Putamen (tissue), 1 donor: ENCODE measurements around the gene RTF2.

ENCODE experiments used
- DNase-seq: peaks from one replicate; pipeline ENCODE4 v3.0.0-alpha.2; 2016; ENCODE audit warnings: low spot score

The RTF2 gene, protein sequence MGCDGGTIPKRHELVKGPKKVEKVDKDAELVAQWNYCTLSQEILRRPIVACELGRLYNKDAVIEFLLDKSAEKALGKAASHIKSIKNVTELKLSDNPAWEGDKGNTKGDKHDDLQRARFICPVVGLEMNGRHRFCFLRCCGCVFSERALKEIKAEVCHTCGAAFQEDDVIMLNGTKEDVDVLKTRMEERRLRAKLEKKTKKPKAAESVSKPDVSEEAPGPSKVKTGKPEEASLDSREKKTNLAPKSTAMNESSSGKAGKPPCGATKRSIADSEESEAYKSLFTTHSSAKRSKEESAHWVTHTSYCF

DNA sequence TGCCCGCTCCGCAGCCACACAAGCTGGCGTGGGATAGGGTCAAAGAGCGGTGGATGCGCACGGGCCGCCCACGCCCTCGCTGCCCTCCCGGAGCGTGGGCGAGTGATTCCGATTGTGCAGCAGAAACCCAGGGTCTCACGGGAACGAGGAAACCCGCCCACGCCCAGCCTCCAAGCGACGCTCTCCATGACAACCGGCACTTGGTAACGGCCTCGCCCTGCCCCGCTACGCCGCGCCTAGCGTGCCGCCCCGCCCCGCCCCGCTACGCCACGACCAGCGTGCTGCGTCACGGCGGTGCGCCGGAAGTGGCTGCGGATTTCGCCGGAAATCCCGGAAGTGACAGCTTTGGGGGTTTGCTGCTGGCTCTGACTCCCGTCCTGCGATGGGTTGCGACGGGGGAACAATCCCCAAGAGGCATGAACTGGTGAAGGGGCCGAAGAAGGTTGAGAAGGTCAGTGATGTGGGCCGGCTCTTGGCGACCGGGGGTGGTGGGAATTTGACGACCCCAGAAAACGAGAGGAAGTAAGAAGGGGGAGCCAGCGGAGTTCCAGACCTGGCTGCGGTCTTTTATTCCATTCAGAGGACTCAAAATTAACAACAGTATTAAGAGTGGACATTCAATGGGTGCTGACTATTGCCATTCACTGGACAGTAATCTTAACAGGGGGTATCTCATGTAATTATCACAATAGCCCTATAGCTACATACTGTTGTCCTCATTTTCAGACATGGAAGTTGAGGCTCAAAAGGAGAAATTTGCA, at the start of gene RTF2:
Gene RTF2 (plus strand): TSS at position 312 of the 761 bp plus-strand sequence. CDS start 71 bp downstream, at position 383.
- peak; percentile 93 for DNase-seq

DNA sequence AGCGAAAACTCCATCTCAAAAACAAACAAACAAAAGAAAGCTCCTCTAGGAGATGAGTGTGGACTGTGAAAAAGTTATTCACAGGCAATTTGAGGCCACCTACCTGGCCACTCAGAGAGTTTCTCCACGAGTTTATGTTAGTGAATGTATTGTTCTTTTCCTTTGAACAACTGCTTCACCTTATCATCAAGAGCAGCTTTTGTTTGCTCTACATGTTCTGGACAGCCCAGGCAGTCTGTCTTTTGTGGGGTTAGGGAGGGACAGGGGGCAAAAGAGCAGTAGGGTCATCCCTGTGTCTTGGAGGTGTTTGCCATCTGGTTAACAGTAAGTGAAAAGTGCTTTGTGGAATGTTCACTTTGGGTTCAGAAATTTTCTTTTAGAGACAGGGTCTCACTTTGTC, 48.4 kb upstream of the RTF2 start:
- DNase-seq, result no peak

DNA sequence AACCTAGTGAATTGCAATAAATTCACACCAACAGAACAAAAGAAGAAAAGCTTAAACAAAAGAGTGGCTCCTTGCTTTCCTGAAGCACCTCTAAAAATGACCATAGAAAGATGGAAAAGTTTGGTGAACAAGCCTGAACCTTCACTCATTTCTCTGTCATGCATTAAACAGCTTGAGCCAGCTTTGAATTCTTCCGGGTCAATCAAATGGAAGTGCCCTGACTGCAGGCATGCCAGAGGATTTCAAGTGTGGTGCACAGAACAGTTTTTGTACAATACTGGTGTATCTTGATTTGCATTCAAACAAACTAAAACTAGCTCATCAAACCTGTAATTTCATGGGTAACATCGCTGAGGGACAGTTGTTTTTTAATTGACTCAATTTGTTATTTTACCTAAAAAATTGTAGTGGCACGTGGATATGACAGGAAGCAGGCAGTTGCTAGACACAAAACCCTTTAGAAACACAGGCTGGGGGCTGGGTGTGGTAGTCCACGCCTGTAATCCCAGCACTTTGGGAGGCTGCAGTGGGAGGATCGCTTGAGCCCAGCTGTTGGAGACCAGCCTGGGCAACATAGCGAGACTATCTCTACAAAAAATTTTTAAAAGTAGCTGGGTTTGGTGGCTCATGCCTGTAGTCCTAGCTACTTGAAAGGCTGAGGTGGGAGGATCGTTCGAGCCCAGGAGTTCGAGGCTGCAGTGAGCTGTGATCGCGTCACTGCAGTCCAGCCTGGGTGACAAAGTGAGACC, 47.3 kb upstream of the RTF2 start:
- no peak for DNase-seq

DNA sequence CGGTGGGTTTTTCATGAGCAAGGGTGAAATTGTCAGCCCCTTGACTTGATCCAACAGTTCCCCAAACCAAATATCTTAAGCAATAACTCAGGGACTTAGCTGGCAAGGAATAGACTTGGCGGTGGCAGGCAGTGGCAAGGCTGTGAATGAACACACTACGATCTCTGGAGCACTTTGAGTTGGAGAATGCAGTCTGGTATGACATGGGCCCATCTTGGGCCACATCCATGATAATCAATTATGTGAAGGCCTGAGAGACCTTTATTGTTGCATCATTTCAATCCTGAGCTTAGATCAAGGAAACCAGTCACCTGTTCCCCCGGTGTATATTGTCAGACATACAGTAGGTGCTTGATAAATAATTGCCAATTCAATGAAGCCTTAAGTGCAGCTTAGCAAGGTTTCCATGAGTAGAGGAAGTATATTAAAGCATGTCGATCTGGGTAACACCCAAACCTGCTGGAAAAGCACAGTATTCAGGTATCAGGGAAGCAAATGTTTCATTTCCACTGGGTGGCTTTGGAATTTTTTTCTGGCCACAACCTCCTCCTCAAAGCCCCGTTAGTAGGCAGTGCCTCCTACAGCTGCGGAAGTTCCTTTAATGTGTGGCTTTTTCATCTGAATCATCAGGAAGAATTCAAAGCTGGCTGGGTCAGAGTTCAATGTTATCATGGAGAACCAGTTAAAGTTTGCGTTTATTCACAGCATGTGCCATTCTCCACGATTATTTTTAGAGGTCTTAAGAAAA, 46.2 kb upstream of the RTF2 start:
- DNase-seq, result no peak

DNA sequence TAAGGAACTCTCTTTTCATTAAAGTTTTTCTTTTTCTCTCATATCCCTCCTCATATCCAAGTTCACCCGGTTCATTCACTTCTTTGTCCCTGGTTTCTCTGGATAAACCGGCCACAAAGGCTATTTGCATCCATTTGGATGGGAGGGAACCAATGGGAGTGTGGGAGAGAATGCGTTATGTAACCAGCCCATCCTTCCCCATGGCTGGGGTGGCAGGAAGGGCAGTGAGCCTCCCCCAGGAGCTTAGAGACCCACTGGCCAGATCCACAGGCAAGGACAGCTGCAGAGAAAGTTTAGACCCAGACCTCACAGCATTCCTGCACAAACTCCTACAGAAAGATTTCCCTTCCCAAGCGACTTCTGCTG, 45.6 kb upstream of the RTF2 start:
- DNase-seq, result no peak

DNA sequence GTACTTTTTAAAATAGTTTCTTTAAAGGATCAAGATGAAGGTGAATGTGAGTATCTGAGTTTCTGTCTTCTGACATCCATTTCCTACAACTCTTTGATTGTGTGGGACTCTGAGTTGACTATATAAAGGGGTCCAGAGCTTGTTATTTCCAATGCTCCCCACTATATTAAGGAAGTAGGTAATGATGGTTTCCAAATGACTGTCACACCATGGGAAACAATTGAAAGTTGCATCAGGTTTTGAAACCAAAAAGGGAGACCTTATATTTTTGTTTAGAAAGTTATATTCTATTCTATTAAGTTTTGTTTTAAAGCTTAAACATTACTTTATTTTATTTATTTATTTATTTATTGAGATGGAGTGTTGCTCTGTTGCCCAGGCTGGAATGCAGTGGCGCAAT, 45.2 kb upstream of the RTF2 start:
- DNase-seq, result no peak

DNA sequence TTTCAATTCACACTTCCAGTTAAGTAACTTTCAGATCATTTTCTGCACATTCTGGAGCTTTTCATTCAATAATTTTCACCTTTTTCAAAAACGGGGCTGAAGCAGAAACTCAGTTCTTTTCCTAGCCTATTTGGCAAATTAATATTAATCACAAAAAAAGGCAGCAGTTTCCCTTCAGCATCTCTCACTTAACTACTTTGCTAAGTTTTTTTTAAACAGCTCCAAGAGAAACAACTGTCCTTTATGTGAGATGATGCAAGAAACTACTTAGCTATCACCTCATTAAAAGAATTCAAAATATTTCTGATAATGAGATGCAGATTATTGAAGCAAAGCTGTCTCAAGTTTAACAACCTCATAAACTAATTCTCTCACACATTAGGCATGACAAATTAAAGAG, 44.5 kb upstream of the RTF2 start:
- DNase-seq, result no peak

DNA sequence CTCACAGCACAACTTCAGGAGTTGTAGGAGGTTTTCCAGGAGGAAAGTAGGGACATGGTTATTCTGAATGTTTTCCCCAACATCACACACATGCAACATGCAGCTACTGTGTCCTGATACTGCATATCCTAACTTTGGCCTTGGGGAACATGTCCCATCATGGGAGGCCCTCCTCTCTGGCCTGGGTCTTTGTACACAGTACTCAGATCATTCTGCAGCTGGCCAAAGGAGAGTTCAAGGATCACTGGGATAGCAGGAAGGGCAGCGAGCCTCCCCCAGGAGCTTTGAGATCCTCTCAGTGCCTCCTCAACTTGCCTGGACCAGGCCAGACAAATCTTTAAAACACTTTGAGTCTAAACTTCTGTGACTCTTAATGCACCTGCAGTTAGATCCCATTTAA, 43.5 kb upstream of the RTF2 start:
- no peak for DNase-seq

DNA sequence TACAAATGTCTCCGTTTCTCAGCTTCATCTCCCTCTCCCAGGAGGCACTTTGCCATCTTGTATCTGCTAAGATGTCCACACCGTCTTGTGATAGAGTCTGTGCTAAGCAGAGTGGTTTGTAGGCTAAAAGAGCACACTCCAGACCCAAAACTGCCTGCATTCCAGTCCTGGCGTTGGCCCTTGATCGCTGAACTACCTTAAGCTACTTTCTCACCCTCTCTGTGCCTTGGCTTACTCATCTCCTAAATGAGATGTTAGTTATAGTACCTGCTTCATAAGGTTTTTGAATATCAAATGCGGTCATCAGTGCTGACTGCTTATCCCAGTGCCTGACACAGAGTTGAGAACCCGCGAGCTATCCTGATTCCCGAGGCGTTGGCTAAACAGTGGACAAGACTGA, 42.4 kb upstream of the RTF2 start:
- DNase-seq, result no peak

DNA sequence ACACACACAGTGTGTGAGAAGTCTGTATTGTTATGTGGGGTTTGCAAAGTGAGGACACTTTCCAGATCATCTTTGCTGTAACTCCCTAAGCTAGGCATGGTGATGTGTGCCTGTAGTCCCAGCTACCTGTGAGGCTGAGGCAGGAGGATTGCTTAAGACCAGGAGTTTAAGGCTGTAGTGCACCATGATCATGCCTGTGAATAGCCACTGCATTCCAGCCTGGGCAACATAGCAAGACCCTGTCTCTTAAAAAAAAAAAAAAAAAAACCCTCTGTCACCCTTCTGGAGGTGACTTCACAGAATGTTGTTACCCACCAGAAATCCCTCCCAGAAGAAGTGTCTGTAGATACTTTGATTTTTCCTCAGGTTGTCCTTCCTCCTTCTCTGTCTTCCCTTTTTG, 41.5 kb upstream of the RTF2 start:
- no peak for DNase-seq

DNA sequence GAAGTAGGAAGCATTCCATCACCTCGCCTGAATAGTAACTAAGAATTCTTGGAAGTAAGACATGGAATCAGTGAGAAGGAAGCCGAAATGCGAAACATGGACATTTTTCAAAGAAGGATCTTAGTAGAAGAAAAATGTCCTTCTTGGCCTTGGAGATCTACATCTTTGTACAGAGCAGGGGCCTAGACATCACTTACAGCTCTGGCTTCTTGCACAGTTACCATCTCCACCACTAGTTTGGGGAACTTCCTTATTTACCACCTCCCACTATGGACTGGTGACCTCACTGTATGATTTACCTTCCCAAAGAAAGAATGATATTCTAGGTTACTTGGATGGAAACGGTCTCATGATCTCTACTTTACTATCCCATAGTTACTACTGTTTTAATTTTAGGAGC, 40.6 kb upstream of the RTF2 start:
- DNase-seq, result no peak

DNA sequence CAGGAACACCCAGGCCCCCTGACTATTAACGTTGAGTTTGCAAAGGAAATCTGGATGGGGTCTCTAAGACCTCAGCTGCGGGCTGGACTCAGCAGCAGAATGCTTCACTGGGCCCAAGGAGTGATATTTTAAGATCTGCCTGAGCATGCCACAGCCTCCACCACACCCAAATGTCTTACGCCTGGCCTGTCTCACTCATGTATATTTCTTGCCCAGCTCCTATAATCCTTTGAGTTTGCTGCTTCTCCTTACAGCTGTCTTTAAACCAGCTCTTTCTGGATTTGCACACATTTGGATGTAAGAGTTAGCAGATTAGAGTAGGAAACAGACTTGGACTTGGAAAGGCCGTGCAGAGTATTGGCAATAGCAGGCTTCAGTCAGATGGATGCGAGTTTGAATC, 40.0 kb upstream of the RTF2 start:
- no peak for DNase-seq

DNA sequence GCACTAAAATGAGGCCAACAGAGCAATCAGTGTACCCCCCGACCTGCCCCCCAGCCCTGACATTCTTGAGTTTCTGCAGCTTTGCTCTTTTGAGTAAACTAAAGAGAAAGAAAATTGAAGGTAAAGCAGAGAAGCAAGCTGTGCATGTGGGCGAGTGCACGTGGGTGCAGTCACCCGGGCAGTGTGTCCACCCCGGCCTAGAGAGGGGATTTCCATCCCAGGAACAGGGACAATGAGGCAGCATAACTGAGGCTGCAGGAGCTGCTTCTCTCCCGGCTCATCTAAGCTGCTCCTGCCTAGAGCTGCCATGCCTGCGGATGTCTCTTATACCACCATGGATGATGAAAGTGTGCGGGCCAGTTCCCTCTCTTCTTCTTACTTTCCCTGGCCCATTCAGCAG, 39.5 kb upstream of the RTF2 start:
- DNase-seq, result no peak

DNA sequence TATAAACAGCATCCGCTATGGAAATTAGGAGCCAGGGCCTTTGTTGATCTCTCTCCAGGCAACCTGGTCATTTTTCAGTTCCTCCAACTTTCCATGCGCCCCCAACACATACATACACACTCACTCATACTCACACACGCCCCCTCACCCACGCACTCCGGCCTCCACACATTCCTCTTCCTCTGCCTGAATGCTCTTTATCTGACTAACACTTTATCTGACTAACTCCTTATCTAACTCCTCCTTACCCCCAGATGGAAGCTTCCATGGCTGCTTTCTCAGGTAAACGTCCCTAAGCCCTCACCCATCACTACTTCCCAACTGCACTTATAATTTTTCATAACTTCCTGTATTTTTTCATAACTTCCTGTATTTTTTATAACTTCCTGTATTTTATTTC, 38.9 kb upstream of the RTF2 start:
- no peak for DNase-seq

DNA sequence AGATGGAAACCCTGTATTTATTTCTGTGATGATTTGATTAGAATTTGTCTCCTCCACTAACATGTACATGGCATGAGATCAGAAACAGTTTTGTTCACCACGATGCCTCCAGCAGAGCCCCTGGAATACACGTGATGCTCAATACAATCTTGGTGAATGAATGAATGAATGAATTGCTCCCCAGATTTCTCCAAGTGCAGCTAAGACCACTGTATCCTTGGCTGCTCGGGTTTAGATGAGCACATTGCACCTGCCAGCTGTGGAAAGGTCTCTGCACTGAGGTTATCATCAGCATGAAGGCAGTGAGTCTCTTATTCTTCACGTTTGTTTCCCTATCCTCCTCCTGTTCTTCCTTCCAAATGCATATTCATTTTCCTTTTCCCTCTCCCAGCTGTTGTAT, 38.5 kb upstream of the RTF2 start:
- no peak for DNase-seq

DNA sequence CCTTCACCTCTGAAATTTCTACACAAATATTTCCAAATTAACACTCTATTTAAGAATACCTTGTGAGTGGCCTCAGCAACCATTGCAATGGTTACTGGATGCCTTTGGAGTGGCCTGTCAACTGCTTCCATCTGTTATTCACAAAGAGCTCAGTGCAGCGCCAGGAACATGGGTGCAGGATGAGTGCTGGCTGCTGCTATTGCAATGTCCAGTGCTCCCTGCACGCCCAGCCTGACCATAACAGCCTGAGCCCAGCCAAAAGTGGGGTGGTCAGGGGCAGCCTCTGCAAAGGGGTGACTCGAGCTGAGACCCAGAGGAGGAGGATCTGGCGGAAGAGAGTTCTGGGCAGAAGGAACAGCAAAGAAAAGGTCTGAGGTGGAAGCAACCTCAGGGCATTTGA, 38.0 kb upstream of the RTF2 start:
- DNase-seq, result no peak

DNA sequence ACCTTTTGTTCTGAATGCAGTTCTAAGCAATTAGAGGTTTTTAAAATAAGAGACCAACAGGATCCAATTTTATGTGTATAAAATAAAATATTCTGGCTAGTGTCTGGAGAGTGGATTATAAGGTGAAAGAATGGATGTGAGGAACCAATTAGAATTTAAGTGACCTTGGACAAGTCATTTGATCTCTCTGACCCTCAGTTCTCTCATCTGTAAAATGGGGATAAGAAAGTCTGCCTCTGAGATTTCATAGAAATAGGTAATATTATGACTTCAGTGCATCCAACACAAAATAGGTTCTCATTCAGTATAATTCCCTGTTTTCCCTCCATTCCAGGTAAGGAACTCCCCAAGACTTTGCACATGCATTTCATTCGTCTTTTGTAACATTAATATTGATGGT, 37.5 kb upstream of the RTF2 start:
- DNase-seq, result no peak

DNA sequence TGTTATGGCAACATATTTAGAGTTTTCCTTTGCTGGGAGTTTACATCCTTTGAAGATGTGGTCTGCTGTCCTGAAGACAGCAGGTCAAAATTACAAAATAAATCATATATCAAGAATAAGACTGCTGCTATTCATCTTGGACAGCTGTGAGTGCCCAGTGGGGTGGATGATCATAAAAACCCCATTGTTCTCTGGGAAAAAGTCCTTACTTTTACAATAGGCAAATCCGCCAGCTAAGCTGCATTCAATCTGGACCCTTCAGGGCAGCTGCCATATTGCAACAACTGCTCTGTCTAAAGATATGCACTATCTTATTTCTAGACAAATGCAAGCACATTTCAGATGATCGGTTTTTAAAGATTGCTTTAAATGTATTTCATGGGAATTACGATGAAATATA, 37.0 kb upstream of the RTF2 start:
- no peak for DNase-seq

DNA sequence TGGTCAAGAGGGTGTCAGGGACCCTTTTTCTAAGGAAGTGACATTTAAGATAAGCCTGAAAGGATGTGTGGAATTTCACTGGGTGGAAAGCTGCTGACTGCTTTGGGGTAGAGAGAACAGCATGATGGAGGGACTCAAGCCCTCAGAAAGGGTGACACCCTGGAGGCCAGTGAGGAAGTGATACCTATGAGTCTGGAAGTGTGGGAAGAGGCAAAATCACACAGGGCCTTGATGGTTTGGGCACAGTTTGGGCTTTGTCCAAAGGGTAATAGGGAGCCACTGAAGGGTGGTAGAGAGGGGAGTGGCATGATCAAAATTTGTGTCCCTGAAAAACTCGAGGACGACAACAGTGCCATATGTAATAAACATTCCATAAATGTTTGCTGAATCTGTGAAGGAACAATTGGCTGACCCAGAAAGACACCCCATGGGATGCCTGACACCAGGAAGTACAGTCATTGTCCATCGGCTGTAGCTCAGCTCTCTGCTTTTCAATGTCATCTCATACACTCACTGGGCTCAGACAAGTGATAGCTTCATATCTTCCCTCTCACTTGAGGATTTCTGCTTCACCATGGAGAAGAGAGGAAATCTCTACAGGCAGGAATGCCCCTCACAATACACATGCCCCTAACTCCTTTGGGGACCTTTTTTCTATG, 35.1 kb upstream of the RTF2 start:
- no peak for DNase-seq

DNA sequence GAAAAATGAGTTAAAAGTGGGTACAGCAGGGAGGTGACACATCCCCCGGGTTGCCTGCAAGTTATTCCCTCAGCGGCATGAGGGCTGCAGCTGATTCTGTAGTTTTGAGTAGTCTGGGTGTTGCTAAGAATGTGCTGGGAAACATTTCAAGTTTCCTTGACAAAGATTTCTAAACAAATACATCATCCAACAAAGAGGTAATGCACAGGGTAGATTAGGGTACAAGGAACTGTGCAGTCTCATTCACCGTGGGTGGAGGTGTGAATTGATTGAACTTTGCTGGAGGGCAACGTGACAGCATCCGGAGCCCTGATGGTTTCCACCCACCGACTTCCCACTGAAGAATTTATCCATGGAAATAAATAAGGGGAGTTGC, 34.6 kb upstream of the RTF2 start:
- no peak for DNase-seq

DNA sequence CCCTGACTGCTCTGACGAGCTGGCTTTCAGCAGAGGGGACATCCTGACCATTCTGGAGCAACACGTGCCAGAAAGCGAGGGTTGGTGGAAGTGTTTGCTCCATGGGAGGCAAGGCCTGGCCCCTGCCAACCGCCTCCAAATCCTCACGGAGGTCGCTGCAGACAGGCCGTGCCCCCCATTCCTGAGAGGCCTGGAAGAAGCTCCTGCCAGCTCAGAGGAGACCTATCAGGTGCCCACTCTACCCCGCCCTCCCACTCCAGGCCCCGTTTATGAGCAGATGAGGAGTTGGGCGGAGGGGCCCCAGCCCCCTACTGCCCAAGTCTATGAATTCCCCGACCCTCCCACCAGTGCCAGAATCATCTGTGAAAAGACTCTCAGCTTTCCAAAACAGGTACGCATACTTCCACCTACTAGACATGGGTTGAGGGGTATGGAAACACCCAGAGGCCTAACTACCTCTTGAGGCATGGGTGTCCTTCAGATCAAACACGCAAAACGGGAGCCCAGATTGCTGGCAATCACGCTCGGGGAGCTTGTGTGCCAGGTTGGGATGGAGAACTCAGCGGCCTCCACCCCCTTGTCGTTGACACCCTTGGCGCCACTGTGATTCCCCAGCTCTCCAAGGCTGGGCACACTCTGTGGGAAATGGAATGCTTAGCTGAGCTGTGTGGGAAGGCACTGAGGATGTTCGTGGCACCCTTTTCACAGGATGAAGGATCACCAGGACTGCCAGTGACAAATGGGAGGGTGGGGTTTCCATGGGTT, 31.0 kb upstream of the RTF2 start:
- DNase-seq, result no peak
